Mesangial cell (primary cell): ENCODE data around the gene DLGAP1. TPM values are rescaled to one million over a fixed set of nuclear protein-coding genes. Genes with fewer than 3 reads are reported as not detected.

ENCODE experiments used
- total RNA-seq: library from RNA; depleted of rRNA; stranded (reverse); fragments of >200 nt; gene quantifications from 2 replicates; pipeline ENCODE4 v1.2.3, GENCODE V29; 2015

The DLGAP1 gene
- total RNA-seq, result 2.8 and 9.1 TPM in 2 replicates

DNA sequence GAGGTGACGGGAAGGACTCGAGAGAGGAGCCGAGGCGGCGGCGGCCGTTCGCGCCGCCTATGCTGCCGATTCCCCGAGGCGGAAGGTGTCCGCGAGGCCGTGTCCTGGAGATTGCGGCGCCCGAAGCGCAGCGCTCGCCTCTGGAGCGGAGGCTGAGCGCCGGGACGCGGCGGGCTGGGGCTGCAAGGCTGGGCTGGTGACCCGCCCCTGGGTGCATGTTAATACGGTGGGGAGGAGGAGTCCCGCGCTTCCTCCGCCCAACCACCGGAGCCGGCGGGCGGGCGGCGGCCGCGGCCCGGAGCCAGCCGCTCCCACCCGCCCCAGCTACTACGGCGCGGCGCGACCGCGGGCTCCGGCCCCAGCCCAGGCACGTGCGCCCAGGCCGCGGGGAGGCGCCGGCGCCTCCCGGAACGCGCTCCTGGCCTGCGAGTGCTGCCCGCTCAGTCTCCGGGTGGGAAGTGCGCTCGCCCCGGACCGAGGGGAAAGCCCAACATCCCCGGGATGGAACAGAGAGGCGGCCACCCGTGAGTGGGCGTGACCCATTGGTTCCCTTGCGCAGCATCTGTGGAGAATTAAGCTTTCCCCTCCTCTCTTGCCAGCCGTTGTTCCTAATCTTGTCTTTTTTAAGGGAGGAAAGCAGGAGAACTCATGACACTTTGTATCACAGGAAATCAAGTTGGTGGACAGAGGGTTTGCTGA is at the start of gene DLGAP1:
Gene DLGAP1 (minus strand): TSS at position 195 of the 699 bp plus-strand sequence.

DNA sequence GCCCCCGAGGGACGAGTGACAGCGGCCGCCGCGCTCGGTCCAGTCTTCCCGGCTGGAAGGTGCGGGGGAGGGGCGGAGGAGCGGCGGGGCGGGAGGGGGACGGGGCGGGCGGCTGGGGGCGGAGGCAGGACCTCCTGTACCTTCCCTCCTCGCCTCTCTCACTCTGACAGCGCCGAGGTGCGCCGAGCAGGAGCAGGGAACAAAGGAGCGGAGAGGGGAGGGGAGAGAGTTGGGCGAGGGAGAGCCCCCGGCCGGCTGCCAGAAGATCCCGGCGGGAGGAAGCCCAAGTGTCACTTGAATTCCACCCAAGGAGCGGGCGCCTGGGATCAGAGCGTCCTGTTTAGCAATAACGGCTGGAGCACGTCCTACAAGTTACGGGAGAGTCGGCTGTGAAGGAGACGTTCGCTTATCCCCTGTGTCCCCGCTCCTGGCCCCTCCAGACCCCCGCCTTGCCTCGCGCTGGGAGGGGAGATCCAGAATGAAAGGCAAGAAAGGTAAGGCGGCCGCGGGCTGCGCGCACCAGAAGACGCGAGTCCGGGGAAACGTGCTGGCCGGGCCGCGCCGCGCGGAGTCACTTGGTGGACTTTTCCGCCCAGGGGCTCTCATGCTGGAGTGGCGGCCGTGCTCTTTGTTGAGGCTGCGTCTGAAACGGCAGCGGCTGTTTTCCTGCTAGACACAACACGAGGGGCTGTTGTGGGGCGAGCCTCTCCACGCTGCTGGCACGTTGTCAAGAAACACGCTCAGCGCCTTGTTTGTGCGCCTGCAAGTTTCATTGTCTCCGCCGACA is 1004.9 kb downstream of the DLGAP1 start, which contains the start of gene TGIF1:
Gene TGIF1 (plus strand): TSS at position 161 of the 787 bp plus-strand sequence. CDS start 318 bp downstream, at position 479.

